Lung microvascular endothelial cell (primary cell): Measurements from ENCODE around the gene PRKCB. TPM values are rescaled to one million over a fixed set of nuclear protein-coding genes. Genes with fewer than 3 reads are reported as not detected.
A peak's percentile ranks its signal among the peaks of the same experiment; 100 is the strongest.
"Not testable (repeated sequence)": the region's sequence is repeated elsewhere in the genome, so short reads cannot be mapped to it uniquely, and the experiment has no call there.

Experiments
- DNase-seq, 2 donors: peaks; one replicate each; pipeline versions ENCODE4 v3.0.0 to v3.0.0-alpha.2; 2010; ENCODE audit warnings: low read depth in 2 of 2
- total RNA-seq: library from RNA; depleted of rRNA; stranded (reverse); fragments of >200 nt; gene quantifications from 2 replicates; pipeline ENCODE4 v1.2.1, GENCODE V29; 2014

The PRKCB gene
- total RNA-seq, 1 donor from 2014 or later = not detected

DNA sequence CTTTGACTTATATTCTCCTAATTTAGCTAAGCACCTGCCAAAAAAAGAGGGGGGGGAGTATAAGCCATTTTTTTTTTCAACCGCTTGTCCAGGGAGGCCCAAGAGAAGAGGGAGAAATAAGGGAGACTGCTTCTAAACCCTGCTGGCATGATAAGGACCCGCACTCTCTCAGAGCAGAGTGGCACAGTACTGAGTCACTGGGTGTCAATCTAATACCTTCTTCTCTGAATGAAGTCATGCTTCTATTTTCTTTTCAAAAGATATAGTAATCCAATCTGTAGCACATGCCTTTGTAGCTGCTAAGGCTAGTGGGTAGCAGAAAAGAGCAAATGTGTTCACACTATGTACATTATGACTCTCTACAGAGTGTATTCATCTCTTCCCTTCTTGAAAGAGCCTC lies 385.4 kb downstream of the PRKCB start:
- DNase-seq = no peak

- DNase-seq = no peak
These were observed 392.7 kb downstream of the PRKCB start for GRCh38 chr16:24228514-24228913.

- DNase-seq = no peak
These were observed 397.2 kb downstream of the PRKCB start for GRCh38 chr16:24232936-24233335.

DNA sequence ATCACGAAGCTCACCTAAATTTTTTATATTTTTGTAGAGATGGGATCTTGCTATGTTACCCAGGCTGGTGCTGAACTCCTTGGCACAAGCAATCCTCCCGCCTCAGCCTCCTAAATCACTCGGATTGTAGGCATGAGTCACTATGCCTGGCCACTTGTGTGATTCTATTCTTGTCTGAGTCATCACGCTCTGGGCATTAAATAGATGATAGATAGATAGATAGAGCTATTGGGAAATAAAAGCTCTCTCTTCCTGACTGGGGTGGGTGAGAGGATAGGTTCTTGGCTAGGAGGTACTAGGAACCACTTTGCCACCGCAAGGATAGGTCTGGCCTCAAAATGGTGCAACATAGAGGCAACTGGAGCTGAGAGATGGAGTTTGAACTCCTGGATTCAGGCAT lies 399.0 kb downstream of the PRKCB start:
- no peak for DNase-seq

- DNase-seq = no peak
These were observed 400.0 kb downstream of the PRKCB start for GRCh38 chr16:24235806-24236205.

DNA sequence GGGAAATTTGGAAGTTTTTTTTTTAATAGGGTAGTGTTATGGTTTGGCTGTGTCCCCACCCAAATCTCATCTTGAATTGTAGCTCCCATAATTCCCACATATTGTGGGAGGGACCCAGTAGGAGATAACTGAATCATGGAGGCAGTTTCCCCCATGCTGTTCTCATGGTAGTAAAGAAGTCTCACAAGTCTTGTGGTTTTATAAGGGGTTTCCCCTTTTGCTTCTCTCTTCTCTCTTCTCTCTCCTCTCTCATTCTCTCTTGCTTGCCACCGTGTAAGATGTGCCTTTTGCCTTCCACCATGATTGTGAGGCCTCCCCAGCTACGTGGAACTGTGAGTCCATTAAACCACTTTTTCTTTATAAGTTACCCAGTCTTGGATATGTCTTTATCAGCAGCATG lies 403.1 kb downstream of the PRKCB start:
- DNase-seq = not testable (repeated sequence)

DNA sequence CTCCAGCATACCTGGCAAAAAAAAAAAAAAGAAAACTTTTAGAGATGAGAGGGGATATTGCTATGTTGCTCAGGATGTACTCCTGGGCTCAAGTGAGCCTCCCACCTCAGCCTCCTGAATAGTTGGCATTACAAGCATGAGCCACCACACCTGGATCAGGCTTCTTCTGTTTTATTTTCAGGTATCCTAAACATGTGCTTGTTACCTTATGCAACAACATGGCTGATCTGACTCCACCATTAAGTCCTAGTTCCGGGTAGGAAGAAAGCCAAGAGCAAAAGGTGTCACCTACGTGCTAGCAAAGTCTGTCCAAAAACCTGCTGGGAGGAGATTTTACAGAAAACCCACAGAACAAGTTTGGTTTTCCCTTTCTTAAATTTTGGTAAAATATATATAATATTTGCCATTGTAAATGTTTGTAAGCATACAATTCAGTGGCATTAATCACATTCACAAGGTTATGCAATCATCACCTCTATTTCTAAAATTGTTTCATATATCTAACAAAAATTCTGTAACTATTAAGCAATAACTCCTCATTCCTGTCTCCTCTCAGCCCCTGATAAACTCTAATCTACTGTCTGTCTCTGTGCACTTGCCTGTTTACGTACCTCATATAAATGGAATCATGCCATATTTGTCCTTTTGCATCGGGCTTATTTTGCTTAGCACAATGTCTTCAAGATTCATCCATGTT lies 411.3 kb downstream of the PRKCB start:
- no peak for DNase-seq

DNA sequence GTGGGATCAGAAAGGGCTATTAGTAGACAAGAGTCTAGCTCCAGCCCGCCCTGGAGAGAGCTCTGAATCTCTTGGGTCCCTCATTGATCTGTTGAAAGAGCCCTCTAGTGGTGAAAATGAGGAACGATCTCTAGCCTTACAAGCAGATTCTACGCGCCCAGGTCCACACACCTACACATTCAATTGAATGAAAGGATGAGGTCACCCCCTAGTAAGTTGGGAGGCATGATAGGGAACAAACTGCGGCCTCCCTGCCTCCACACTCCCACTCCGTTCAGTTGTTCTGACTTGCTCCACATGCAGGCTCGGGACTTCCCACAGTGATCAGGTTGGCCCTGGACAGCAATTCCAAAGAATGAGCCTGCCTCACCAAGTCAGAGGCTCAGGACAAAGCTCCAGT lies 417.4 kb downstream of the PRKCB start:
- peak; percentile 49 to 72 for DNase-seq

- DNase-seq = peak; percentile 64 to 65
These were observed 419.9 kb downstream of the PRKCB start, which contains the start of gene CACNG3 for GRCh38 chr16:24255456-24256371. TSS of gene CACNG3 (plus strand) at chr16:24256335. CDS start at chr16:24256755, 420 bp downstream.

GRCh38 chr16:24257958-24258357 lies 422.2 kb downstream of the PRKCB start:
- DNase-seq = no peak

- DNase-seq = no peak
These were observed 423.0 kb downstream of the PRKCB start for GRCh38 chr16:24258791-24259190.

- no peak for DNase-seq
These were observed 427.0 kb downstream of the PRKCB start for GRCh38 chr16:24262816-24263215.

Other genes with a start within 250 kb of the PRKCB start
- 155 and 164 TPM in 2 replicates for gene NDUFAB1, start 239.7 kb upstream of the PRKCB start, total RNA-seq
- 4.1 and 6.2 TPM in 2 replicates for gene PALB2, start 194.7 kb upstream of the PRKCB start, total RNA-seq
- gene DCTN5, start 194.5 kb upstream of the PRKCB start, total RNA-seq = 47.8 and 48.6 TPM in 2 replicates
- 2.8 and 10.9 TPM in 2 replicates for gene PLK1, start 157.1 kb upstream of the PRKCB start, total RNA-seq
- not detected in 2 replicates for gene ERN2, start 122.8 kb upstream of the PRKCB start, total RNA-seq
- not detected in 2 replicates for gene CHP2, start 81.0 kb upstream of the PRKCB start, total RNA-seq